Measurements from ENCODE around the gene SMYD2. TPM values are rescaled to one million over a fixed set of nuclear protein-coding genes. Genes with fewer than 3 reads are reported as not detected.

The SMYD2 gene
- total RNA-seq, 2 donors from 2014 or later: 21.8 to 23.0 TPM

DNA sequence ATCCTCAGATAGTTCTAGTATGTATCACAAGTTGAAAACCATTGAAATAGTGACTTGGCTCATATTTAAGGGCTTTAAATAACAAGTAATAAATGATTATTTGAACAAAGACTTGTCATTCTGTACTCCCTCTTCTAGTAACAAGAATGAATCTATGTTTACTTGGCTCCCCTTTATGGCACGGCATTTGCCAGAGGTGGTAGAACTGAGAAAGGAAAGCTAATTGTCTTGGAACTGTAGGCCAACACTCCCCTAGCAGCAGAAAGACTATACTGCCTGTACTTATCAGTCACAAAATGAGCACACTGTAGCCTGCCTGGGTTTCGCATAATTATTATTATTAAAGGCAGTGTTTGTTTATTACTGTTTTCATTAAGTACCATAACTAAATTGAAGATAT lies 29.6 kb upstream of the SMYD2 start:
- intact Hi-C loops (cut with DNase I): no loop called here
- Histone ChIP-seq H3K27ac (no peak overlapping the region), H3K9ac (ENCODE audit: low read depth in 2 of 2, low read length in 2 of 2) (no peak overlapping the region), H3K27me3 (no peaks in the 10 kb centered on the region), H3K36me3 (no peaks in the 10 kb centered on the region), H3K4me1 (no peaks in the 10 kb centered on the region), H3K4me3 (no peak overlapping the region), H3K9me3 (no peaks in the 10 kb centered on the region)
- TF ChIP-seq CTCF (IDR thresholded peaks at IDR 0.05): no peak
- no peak for DNase-seq

- Histone ChIP-seq H3K9ac (ENCODE audit: low read depth in 2 of 2, low read length in 2 of 2) (no peak overlapping the region), H3K27ac (no peak overlapping the region), H3K36me3 (no peaks in the 10 kb centered on the region), H3K27me3 (no peaks in the 10 kb centered on the region), H3K4me1 (no peaks in the 10 kb centered on the region), H3K4me3 (no peak overlapping the region), H3K9me3 (no peaks in the 10 kb centered on the region)
- no peak for TF ChIP-seq CTCF (IDR thresholded peaks at IDR 0.05)
- DNase-seq: no peak
- intact Hi-C loops (cut with DNase I): no loop called here
Observed at GRCh38 chr1:214255509-214255908, 25.4 kb upstream of the SMYD2 start.

DNA sequence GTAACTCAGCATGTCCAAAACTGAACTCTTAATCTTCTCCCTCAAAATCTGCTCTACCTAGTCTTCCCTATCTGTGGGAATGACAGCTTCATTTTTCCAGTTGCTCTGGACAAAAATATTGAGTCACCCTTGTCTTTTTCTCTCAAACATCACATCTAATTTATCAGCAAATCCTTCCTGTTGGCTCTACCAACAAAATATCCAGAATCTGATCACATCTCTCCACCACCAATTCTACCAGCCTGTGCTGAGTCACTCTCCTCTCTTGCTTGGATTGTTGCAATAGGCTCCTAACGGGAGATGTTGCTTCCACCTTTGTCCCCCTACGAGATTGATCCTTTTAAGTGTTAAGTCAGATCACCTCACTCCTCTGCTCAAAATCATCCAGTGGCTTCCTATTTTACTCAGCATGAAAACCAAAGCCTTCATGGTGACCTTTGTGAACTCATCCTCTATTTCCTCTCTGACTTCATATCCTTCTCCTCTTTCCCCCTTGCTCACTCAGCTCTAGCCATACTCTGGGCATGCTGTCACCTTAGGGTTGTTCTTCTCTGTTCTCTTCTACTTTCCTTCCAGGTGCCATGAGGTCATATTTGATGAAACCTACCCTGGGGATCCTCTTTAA lies 21.5 kb upstream of the SMYD2 start:
- intact Hi-C loops (cut with DNase I): no loop called here
- Histone ChIP-seq H3K4me3 (no peak overlapping the region), H3K4me1 (no peaks in the 10 kb centered on the region), H3K9ac (ENCODE audit: low read depth in 2 of 2, low read length in 2 of 2) (no peak overlapping the region), H3K9me3 (no peaks in the 10 kb centered on the region), H3K36me3 (no peaks in the 10 kb centered on the region), H3K27me3 (no peaks in the 10 kb centered on the region), H3K27ac (no peak overlapping the region)
- no peak for TF ChIP-seq CTCF (IDR thresholded peaks at IDR 0.05)
- DNase-seq: no peak

DNA sequence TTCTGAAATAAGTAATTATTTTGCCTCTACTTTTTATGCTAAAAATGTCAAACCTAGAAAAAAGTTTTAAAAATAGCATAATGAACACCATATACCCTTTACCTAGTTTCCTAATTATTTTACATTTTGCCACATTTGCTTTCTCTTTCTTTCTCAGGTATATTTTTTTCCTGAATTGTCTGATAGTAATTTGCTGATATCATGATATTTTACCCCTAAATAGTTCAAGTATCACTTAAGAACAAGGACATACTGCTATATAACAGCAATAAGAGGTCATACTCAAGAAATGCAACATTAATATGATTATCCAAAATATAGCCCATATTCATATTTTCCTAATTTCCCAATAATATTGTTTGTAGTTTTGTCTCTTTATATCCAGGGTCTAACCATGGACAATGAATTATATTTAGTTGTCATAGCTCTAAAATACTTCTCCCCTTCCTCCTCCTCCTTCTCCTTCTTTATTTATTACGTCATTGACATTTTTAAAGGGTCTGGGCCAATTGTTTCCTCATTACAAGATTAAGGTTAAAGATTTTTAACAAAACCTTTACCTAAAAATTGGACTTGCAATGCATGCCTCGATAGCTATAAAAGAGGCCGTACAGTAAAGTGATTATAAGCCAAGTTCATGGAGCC lies 20.3 kb upstream of the SMYD2 start:
- H3K9ac ChIP-seq (ENCODE audit: low read depth in 2 of 2, low read length in 2 of 2): no peak overlapping the region
- H3K4me1 ChIP-seq: no peaks in the 10 kb centered on the region

More for the DNA sequence above, 20.3 kb upstream of the SMYD2 start:
- Histone ChIP-seq H3K27me3 (no peaks in the 10 kb centered on the region), H3K4me3 (no peak overlapping the region), H3K27ac (no peak overlapping the region), H3K9me3 (no peaks in the 10 kb centered on the region), H3K36me3 (no peaks in the 10 kb centered on the region)
- TF ChIP-seq CTCF (IDR thresholded peaks at IDR 0.05): no peak
- intact Hi-C loops (cut with DNase I): loop anchor here (2.0 to 5.0 kb wide), 2 partner anchors 68 to 327 kb away; no protein-coding TSS in a partner anchor
- DNase-seq: no peak
